NCI-H82 (cell line): Measurements from ENCODE around the gene AZIN2.
"Not testable (repeated sequence)": the region's sequence is repeated elsewhere in the genome, so short reads cannot be mapped to it uniquely, and the experiment has no call there.

Experiments used
- DNase-seq: peaks from one replicate; lab custom pipeline; 2025; lab: John Stamatoyannopoulos, UW

Gene AZIN2

GRCh38 chr1:33127001-33127823 is 46.3 kb downstream of the AZIN2 start:
- peak; percentile 100 for DNase-seq

- no peak for DNase-seq
Observed at GRCh38 chr1:33128781-33129180, 47.8 kb downstream of the AZIN2 start.

- peak; percentile 55 for DNase-seq
Observed at GRCh38 chr1:33130297-33130696, 49.3 kb downstream of the AZIN2 start.

DNA sequence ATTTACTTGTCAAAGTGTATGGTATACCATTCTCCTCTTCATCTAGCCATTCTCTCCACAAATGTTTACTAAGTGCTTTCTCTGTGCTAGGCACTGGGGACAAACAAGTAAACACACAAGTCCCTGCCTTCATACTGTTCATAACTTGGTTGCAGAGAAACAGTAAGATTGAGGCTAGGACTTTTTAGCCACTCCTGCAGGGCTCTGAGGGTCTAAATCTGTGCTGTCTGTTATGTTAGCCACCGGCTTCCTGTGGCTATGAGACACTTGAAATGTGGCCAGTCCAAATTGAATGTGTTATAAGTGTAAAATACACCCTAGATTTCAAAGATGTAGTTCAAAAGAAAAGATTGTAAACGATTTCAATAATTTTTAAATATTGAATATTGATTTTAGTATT is 50.2 kb downstream of the AZIN2 start:
- no peak for DNase-seq

DNA sequence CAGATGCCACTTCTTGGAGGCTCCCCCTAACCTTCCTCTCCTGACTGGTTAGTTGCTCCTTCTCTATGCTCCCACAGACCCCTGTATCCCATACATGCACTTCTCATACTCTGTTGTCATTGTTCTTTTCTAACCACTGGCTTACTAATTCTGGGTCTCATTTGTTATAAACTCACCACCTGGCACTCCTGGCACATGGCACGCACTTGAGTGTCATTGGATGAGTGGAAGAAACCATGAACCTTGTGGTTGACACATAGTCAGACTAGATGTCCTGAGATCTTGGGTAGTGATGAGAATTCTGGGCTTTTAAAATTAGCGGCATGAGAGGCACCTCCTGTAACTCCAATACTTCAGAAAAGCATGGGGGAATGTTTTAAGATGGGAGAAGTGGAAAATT is 51.6 kb downstream of the AZIN2 start:
- no peak for DNase-seq

- no peak for DNase-seq
Observed at GRCh38 chr1:33133478-33134105, 52.6 kb downstream of the AZIN2 start.

DNA sequence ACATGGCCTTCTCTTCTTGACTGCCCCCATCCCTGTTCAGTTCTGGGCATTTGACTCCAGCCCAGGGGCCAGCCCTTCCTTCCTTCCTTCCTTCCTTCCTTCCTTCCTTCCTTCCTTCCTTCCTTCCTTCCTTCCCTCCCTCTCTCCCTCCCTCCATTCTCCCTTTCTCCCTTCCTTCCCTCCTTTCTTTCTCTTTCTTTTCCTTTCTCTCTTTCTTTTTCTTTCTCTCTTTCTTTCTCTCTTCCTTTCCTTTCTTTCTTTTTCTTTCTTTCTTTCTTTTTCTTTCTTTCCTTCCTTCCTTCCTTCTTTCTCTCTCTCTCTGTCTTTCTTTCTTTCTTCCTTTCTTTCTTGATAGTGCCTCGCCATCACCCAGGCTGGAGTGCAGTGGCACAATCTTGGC is 55.1 kb downstream of the AZIN2 start:
- not testable (repeated sequence) for DNase-seq

DNA sequence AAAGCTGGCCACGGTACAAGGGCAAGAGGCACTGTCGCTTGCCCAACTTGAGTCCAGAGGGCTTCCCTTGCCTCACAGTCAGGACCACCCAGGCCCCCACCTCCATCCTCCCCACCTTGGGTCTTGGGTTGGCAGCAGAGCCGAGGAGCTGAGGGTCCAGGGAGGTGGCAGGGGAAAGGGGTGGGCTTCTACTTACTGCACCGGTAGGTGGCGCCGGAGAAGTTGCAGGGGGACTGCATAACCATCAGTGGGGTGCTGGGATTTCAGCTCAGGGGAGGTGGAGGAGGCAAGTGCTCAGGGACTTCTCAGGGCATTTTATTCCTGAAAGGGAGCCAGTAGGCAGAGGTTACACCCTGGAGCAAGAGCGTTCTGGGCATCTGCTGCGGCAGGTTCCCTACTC is 56.8 kb downstream of the AZIN2 start:
- DNase-seq = peak; percentile 92

DNA sequence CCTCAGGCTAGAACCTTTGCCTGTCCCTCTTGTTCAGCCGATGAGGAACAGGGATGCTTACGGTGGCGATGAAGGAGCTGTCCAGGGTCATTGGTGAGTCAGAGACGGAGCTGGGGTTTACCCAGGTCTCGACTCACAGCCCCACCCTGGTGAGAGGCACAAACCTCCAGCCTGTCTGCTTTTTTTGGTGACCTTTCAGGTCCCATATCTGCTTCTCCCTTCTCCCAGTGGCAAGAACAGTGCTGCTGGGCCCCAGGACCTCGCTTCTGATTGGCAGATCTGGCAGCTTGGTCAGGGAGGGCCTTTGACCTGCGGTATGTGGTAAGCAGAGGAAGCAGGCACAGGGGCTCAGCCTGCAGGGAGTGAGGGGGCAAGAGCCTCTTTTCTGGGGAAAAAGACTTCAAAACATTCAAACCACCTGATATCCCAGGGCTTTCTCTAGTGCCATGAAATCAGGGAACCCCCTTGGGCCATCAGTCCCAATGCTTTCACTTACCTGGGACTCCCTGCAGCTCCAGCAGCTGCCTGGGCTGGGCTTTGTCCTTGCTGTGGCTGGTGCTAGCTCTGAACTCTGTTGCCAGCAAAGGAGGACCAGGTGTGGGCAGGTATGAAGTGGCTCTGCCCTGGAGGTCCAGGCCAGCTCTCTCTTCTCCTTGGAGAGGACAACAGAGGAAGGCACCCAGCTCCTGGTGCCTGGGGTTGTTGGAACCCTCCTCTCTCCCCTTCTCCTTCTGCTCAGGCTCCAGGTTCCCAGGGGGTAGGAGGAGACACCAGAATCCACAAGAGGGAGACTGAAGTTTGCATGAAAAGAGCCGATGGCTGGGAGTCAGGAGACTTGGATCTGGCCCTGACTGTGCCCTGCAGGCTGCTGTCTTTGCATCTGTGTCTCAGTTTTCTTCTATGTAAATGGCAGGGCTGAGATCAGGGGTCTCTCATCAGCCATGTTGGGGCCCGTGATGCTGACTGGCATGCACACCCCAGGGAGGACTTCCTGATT is 59.5 kb downstream of the AZIN2 start:
- peak; percentile 81 for DNase-seq

DNA sequence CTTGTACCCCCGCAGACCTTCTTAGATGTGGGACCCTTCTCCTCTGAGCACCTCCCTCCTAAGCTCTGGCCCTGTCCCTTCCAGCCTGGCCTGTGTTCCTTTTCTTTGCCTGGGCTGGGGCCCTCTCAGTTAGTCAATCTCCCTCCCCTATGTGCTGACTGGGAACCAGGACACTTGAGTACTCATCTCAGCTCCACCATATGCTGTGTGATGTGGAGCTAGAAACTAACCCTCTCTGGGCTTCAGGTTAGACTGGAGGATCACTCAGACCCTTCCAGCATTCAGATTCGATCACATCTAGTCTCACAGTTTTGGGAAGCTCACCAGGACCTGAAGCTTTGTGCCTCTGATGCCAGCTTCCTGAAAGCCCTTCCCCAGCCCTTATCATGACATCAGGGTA is 60.3 kb downstream of the AZIN2 start:
- DNase-seq = no peak

DNA sequence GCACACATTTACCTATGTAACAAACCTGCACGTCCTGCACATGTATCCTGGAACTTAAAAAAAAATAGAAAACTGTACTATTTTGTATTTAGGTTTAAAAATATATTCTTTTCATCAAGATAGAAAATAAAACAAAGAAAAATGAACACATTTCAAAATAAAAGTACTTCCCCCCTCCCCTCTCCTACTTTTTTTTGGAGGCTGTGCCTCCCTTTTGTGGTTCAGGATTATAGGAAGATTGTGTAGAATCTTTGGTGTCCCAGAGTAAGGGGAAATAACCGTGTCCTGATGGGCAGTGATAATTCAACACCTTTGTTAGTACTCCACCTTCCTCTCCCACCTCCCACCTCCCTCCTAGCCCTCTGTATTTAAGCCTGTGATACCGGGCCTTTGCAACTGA is 60.8 kb downstream of the AZIN2 start:
- DNase-seq = no peak

GRCh38 chr1:33142483-33143064 is 61.6 kb downstream of the AZIN2 start:
- DNase-seq = no peak

GRCh38 chr1:33143176-33143575 is 62.2 kb downstream of the AZIN2 start:
- DNase-seq = no peak

- DNase-seq = no peak
Observed at GRCh38 chr1:33143698-33144097, 62.7 kb downstream of the AZIN2 start.

DNA sequence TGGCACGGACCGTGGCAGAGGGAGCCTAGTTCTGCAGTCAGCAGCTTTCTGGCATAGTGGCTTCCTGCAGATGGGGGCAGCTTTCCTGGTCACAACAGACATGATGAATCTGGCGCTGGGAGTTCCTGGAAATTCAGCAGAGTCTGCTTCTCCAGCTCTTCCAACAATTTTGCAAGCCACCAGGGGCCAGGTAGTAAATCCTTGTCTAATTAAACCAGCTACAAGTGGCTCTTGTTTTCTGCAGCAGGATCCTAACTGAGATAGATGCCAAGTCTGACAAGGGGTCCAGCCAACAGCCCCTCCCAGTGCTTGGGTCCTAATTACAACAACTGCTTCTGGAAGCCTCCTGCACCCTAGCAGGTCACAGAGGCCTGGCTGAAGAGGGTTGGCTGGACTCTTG is 65.0 kb downstream of the AZIN2 start:
- no peak for DNase-seq

DNA sequence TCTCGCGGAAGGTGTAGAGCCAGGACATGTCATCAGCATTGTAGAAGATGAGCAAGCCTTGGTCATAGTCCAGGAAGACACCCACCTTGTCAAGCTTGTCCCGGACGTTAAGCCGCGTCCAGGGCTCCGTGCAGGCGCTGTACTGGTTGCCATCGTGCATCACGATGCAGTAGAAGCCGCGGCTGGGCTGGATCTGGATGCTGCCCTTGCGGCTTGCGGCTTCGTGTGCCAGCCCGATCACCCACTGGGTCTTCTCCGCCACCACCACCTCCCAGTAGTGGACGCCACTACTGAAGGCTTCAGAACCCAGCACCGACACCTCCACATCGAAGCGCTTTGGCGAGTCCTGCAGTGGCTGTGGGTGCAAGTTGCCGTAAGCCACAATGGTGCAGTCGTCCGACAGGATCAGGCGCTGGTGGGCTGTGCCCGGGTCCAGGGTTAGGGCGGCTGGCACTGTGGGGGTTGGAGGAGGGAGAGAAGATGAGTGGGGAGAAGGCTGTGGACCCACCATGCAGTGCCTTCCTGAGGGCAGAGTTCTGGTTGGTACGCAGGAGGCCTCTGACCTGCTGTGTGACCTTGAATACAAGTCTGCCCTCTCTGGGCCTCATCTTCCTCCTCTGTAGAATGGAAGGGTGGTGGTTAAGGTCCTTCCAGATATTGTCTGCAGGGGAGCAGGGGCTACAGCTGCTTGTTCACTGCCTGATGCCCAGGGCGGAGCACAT is 66.5 kb downstream of the AZIN2 start:
- no peak for DNase-seq

DNA sequence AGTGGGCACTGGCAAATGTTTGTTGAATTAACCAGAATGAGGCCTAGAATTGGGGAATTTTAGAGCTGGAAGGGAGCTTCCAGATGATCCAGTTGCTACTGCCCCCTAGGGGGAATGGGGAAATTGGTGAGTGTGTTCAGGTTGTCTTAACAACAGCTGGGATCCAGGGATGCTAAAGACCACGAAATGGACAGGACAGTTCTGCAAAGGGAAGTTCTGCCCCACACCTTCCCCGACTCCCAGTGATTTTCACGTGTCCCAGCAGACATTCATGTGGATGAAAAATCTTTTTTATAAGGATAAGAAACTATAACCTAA is 67.0 kb downstream of the AZIN2 start:
- peak; percentile 55 for DNase-seq

DNA sequence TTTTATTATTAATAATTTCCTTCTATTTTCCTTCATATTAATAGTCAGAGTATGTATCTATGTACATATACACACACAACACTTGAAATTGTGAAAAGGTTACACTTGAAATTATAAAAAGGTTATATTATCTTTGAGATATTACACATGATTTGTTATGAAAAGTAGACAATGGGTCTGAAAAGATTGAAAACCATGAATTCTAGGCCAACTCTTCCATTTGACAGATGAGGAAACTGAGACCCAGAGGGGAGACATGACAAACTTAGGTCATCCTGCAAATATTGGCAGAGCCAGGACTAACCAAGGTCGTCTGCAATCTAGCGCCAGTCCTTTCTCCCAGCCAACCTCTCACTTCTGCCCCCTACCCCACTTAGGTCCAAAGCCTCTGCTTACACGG is 67.7 kb downstream of the AZIN2 start:
- DNase-seq = no peak

DNA sequence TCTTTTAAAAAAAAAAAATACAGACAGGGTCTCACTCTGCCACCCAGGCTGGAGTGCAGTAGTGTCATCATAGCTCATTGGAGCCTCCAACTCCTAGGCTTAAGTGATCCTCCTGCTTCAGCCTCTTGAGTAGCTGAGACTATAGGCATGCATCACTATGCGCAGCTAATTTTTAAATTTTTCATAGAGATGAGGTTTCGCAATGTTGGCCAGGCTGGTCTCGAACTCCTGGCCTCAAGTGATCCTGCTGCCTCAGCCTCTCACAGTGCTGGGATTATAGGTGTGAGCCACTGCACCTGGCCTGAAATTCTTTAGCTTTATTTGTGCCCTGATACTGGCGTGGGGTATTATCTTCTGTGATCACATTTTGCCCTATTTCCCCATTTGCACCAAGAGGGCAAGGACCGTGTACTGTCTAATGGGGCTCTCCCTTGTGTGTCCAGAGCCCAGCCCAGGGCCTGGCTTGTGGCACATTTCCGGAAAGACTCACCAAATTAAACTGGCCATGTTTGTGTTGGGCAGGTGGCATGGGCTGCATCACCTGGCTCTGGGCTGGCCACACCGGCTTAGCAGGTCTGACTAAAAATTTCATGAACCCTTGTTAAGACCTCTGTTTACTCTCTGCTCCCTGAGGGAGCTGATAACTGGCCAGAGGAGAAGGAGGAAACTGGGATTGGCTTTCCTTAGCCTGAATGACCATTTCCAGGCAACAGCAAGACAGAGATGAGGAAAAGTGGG is 68.7 kb downstream of the AZIN2 start:
- DNase-seq = no peak

DNA sequence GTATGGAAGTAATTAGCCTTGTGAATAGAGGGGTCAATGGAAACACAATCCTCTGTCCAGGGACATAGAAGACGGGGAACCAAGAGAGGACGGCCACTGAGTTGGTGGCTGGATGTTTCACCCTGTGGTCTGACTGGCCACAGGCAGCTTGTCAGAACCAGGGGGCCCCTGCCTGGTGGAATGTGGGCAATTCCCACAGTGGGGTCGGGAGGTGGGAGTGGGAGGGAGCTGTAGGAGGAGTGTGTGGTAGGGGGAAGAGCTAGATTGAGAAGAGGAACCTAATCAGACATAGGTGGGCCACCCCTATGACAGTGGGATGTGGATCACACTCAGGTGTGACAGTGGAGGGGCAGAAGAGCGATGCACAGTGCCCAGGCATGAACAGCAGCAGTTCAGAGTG is 69.6 kb downstream of the AZIN2 start:
- DNase-seq = no peak

DNA sequence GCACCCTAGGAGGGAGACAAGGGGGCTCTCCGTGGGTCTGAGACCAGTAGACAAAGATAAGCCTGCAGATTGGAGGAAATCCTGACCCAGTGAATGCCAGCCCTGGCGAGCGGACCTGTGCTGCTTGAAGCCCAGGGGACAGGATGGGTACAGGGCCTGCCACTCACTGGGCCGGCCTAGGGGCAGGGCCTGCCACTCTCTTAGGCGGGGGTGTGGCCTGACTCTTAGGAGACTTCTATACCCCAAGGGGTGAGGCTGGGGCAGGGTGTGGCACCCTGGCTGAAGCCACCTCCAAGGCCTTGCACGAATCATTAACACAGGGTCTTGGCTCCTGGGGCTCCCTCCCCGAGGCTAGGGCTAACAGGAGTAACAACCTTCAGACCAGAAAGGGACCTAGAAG is 70.2 kb downstream of the AZIN2 start:
- peak; percentile 72 for DNase-seq
